Immature natural killer cell (primary cell): ENCODE measurements around the gene OR10V1. TPM values are rescaled to one million over a fixed set of nuclear protein-coding genes. Genes with fewer than 3 reads are reported as not detected.

Experiments
- DNase-seq, 3 donors: peaks; one replicate each; pipeline ENCODE4 v3.0.0; 2022; ENCODE audit warnings: mixed read lengths in 1 of 3
- H3K27ac Mint-ChIP-seq, 6 donors: one replicate each; pipeline ENCODE4 v1.8.0; 2020; ENCODE audit warnings: mixed read lengths in 6 of 6, mild to moderate bottlenecking in 5 of 6, inconsistent platforms in 4 of 6, moderate library complexity in 3 of 6
- H3K27me3 Mint-ChIP-seq, 3 donors: one replicate each; pipeline ENCODE4 v1.8.0; 2020 to 2021; ENCODE audit warnings: low read depth in 3 of 3, mild to moderate bottlenecking in 3 of 3, mixed read lengths in 3 of 3, moderate library complexity in 3 of 3, inconsistent platforms in 1 of 3
- H3K36me3 Mint-ChIP-seq, 3 donors: one replicate each; pipeline ENCODE4 v1.8.0; 2020; ENCODE audit warnings: mixed read lengths in 3 of 3, inconsistent platforms in 2 of 3, mild to moderate bottlenecking in 2 of 3
- H3K4me1 Mint-ChIP-seq, 2 donors: one replicate each; pipeline ENCODE4 v1.8.0; 2020; ENCODE audit warnings: inconsistent platforms in 2 of 2, mild to moderate bottlenecking in 2 of 2, mixed read lengths in 2 of 2, moderate library complexity in 1 of 2
- H3K4me3 Mint-ChIP-seq, 5 donors: one replicate each; pipeline ENCODE4 v1.8.0; 2020; ENCODE audit warnings: mild to moderate bottlenecking in 5 of 5, mixed read lengths in 5 of 5, inconsistent platforms in 3 of 5, moderate library complexity in 3 of 5
- H3K9me3 Mint-ChIP-seq, 6 donors: one replicate each; pipeline ENCODE4 v1.8.0; 2020; ENCODE audit warnings: mild to moderate bottlenecking in 6 of 6, mixed read lengths in 6 of 6, inconsistent platforms in 4 of 6, moderate library complexity in 3 of 6
- polyA plus RNA-seq, 3 donors: library from polyadenylated mRNA; unstranded; fragments of 300-500 nt; fragmentation: Illumina TruSeq; gene quantifications; one replicate each; pipeline ENCODE4 v1.2.3, GENCODE V29; 2021

The OR10V1 gene
- polyA plus RNA-seq, 3 donors from 2014 or later: not detected

DNA sequence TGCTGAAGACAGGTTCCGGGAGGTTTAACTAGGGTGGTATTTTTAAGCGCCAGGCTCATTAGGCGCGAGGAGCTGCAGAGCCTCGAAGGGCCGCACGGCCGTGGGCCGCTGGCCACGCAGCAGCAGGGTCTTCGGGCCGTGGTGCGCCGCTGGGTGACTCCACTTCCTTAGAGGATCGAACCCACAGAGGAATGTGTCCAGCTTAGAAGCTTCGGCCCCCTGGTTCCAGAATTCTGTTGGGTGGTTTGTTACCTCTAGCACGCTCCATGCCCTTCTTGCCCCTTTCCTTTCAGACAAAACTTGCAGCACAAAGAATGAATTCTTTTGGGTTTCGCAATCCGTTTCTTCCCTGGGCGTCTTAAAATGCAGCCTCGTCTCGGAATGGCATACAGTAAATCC, 44.0 kb downstream of the OR10V1 start:
- Mint-ChIP-seq H3K4me3 (peak overlapping the region; percentile 95 to 99 (median 99)), H3K36me3 (peaks cover 0 to 12% (median 10%) of the 10 kb centered on the region in 3 donors), H3K9me3 (no peaks in the 10 kb centered on the region), H3K4me1 (peaks cover 35 to 45% of the 10 kb centered on the region in 2 donors), H3K27me3 (peaks cover 7 to 16% (median 8%) of the 10 kb centered on the region in 3 donors), H3K27ac (peak overlapping the region; percentile 97 to 99 (median 99))
- DNase-seq: no peak

DNA sequence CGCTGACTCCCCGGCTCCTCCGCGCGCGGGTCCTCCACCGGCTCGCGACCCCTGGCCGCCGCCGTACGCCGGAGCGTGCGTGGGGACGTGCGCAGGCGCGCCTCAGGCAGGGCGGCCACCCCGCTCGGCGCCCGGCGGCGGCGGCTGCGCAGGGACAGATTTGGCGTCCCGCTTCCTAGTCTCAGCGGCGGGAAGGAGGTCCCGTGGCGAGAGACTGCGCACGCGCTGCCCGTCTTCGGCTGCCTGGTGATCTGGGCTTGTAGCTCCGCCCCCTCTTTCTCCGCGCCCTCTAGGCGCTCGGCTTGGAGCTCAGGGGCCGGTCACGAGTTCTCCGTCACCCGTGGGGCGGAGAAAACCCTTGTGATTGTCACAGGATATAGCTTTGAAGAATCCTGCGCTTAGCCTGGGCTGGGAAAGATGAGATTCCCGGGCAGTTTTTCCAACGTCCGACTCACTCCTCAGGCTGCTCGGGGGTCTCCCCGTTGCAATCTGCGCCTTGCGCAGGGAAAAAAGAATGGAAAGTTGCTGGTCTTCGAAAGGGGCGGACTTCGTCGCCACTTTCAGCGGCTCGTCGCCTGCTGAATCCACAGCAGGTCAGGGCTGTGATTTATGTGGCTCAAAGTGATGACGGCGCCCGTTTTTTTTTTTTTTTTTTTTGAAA, 44.6 kb downstream of the OR10V1 start, which contains the start of gene PATL1:
TSS of gene PATL1 (minus strand) at position 88 of the 661 bp plus-strand sequence. CDS start 142 bp downstream, outside the sequence.
- Mint-ChIP-seq H3K27ac (peak within 1 kb of the TSS; percentile 97 to 99 (median 99)), H3K36me3 (peaks cover 0 to 12% (median 12%) of the 10 kb centered on the region in 3 donors), H3K4me1 (peaks cover 36 to 49% of the 10 kb centered on the region in 2 donors), H3K9me3 (no peaks in the 10 kb centered on the region), H3K4me3 (peak within 1 kb of the TSS; percentile 95 to 99 (median 99)), H3K27me3 (peaks cover 7 to 16% (median 8%) of the 10 kb centered on the region in 3 donors)
- peak; percentile 99 to 100 (median 99) for DNase-seq

DNA sequence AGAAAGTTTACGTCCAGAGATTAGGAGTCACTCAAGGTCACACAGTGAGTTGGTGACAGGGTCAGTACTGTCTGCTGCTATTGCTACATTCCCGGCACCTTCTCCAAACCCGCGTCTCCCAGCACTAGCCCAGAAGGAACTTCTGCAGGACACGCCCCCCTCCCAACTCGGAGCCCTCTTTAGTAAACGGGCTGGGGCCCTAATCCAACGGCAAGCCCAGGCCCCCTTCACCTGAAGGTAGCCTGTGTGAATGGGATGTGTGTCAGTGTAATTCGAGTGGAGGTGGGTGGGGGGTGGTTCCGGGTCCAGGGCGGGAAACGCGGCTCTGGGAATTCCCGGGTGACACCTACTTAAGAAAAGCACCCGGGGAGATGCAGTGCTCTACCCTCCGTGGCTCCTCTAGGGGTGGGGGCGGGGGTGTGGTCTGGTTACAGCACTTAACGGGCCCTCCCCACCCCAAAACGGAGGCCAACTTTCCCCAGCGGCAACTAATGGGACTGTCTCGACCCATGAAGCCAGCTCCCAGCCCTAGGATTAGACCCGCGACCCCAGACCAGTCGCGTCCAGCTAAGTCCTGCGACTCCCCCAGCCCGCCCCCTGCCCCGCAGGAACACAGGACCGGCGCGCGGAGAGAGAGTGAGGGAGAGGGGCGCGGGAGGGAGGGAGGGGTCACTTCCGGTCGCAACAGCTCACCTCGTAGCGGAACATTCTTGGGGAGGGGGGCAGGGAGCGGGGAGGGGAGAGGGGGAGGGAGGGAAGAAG, 45.3 kb downstream of the OR10V1 start:
- peaks cover 37 to 56% of the 10 kb centered on the region in 2 donors for H3K4me1 Mint-ChIP-seq
- H3K36me3 Mint-ChIP-seq: peaks cover 0 to 14% (median 12%) of the 10 kb centered on the region in 3 donors
- H3K27me3 Mint-ChIP-seq: peaks cover 7 to 16% (median 8%) of the 10 kb centered on the region in 3 donors
- DNase-seq: peak in 1 of 3 donors; percentile 51
- H3K4me3 Mint-ChIP-seq: peak overlapping the region; percentile 85 to 94 (median 91)
- no peaks in the 10 kb centered on the region for H3K9me3 Mint-ChIP-seq
- H3K27ac Mint-ChIP-seq: peak overlapping the region; percentile 80 to 99 (median 92)

DNA sequence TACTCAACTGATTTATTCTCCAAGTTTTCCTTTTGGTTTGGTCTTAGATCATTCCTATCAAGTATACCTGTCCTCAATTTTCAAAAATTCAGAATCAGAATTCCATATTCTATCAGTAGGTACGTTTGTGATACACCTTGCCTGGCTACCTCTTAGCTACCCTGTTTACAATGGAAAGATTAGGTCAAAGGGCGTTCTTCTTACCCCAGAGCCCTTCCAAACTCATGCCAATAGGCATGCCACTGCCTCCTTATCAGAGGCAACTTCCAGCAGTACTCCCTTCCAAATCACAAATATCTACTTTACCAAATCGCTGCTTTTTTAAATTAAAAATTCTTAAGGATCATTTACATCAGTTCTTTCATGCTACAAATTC, 45.8 kb downstream of the OR10V1 start:
- Mint-ChIP-seq H3K27me3 (peaks cover 7 to 16% (median 8%) of the 10 kb centered on the region in 3 donors), H3K9me3 (no peaks in the 10 kb centered on the region), H3K27ac (peak overlapping the region; percentile 80 to 99 (median 92)), H3K4me3 (peak overlapping the region; percentile 85 to 94 (median 91)), H3K36me3 (peaks cover 0 to 14% (median 12%) of the 10 kb centered on the region in 3 donors), H3K4me1 (peaks cover 38 to 61% of the 10 kb centered on the region in 2 donors)
- DNase-seq: no peak

DNA sequence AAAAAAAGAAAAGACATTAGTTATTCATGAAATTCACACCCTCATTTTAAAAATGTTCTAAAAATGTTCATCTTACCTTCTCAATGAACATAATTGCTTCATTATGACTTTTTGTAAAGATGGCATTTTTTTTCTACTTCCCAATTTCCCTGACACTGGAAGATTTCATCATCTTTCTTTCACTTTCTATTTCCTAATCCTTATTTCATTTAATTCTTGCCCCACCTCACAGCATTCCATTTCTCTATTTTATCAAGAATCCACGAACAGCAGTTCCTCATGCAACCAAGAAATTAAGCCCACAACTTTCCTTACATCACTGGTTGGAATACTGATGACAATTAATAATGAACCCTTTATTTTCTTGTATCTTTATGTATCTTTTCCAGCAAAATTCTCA, 46.7 kb downstream of the OR10V1 start:
- H3K4me1 Mint-ChIP-seq: peaks cover 38 to 66% of the 10 kb centered on the region in 2 donors
- H3K36me3 Mint-ChIP-seq: peaks cover 0 to 14% (median 12%) of the 10 kb centered on the region in 3 donors
- H3K27me3 Mint-ChIP-seq: peaks cover 7 to 16% (median 8%) of the 10 kb centered on the region in 3 donors
- no peak for DNase-seq
- H3K9me3 Mint-ChIP-seq: no peaks in the 10 kb centered on the region
- H3K27ac Mint-ChIP-seq: peak overlapping the region; percentile 3 to 99 (median 86)
- peak overlapping the region in 3 of 5 donors; percentile 22 to 94 (median 91) for H3K4me3 Mint-ChIP-seq

Other genes with a start within 250 kb of the OR10V1 start
- not detected for gene OR4D10, start 240.5 kb downstream of the OR10V1 start, polyA plus RNA-seq
- not detected for gene OR4D11, start 210.3 kb downstream of the OR10V1 start, polyA plus RNA-seq
- gene OR4D9, start 202.3 kb downstream of the OR10V1 start, polyA plus RNA-seq: not detected
- 10 to 100 TPM; 14.7 to 22.2 (median 19.0) TPM for gene OSBP, start 98.1 kb downstream of the OR10V1 start, polyA plus RNA-seq
- gene PATL1, start 44.8 kb downstream of the OR10V1 start, polyA plus RNA-seq: 1 to 10 TPM; 2.2 to 6.2 (median 2.4) TPM
- gene STX3, start 41.5 kb upstream of the OR10V1 start, polyA plus RNA-seq: 1 to 10 TPM; 3.1 to 9.6 (median 7.0) TPM
- 10 to 100 TPM; 64.1 to 77.5 (median 68.7) TPM for gene MRPL16, start 96.9 kb upstream of the OR10V1 start, polyA plus RNA-seq
- gene CBLIF, start 131.7 kb upstream of the OR10V1 start, polyA plus RNA-seq: not detected
- gene TCN1, start 152.6 kb upstream of the OR10V1 start, polyA plus RNA-seq: not detected
- not detected for gene OOSP3, start 164.9 kb upstream of the OR10V1 start, polyA plus RNA-seq
- not detected for gene OOSP1, start 224.6 kb upstream of the OR10V1 start, polyA plus RNA-seq